Liver (tissue), 3 donors: ENCODE data around the gene YY2.

Experiments
- ATF3 ChIP-seq: IDR thresholded peaks from 2 replicates; pipeline ENCODE4 v1.6.1; 2016; ENCODE audit warnings: antibody characterized with exemption
- CTCF ChIP-seq: fragments of 150-350 bp; IDR thresholded peaks from 2 replicates; pipeline ENCODE4 v1.5.1; 2017; ENCODE audit warnings: improper control_type of control experiment, low read depth, low read length; ENCODE audit not compliant: missing input control
- EGR1 ChIP-seq, 2 donors: IDR thresholded peaks; 2 replicates each; pipeline ENCODE4 v1.6.1; 2016 to 2018; ENCODE audit warnings: antibody characterized with exemption in 2 of 2, low read depth in 2 of 2
- JUND ChIP-seq, 2 donors: IDR thresholded peaks; 2 replicates each; pipeline ENCODE4 v1.6.1; 2016; ENCODE audit warnings: antibody characterized with exemption in 2 of 2
- MAX ChIP-seq: IDR thresholded peaks from 2 replicates; pipeline ENCODE4 v1.6.1; 2016; ENCODE audit warnings: antibody characterized with exemption
- NR2F2 ChIP-seq: IDR thresholded peaks from 2 replicates; pipeline ENCODE4 v1.6.1; 2016; ENCODE audit warnings: antibody characterized with exemption
- RAD21 ChIP-seq, 2 donors: IDR thresholded peaks; 2 replicates each; pipeline ENCODE4 v1.6.1; 2016; ENCODE audit warnings: antibody characterized with exemption in 2 of 2, mild to moderate bottlenecking in 2 of 2
- RXRA ChIP-seq, 2 donors: IDR thresholded peaks; 2 replicates each; pipeline ENCODE4 v1.6.1; 2017 to 2018; ENCODE audit warnings: antibody characterized with exemption in 2 of 2, mild to moderate bottlenecking in 1 of 2
- SP1 ChIP-seq: IDR thresholded peaks from 2 replicates; pipeline ENCODE4 v1.6.1; 2018; ENCODE audit warnings: antibody characterized with exemption, mild to moderate bottlenecking
- TAF1 ChIP-seq: conservative IDR thresholded peaks from 2 replicates; pipeline ENCODE4 v1.6.1; 2016; ENCODE audit warnings: antibody characterized with exemption, mild to moderate bottlenecking
- YY1 ChIP-seq: IDR thresholded peaks from 2 replicates; pipeline ENCODE4 v1.6.1; 2016; ENCODE audit warnings: antibody characterized with exemption, mild to moderate bottlenecking
- ZBTB33 ChIP-seq: IDR thresholded peaks from 2 replicates; pipeline ENCODE4 v1.6.1; 2016; ENCODE audit warnings: antibody characterized with exemption
- donor health status: healthy.
- donor health status: healthy.

- TF ChIP-seq CTCF (no peak), TAF1 (no peak), MAX (no peak), EGR1 (IDR thresholded peaks at IDR 0.05; ENCODE audit: low read depth in 2 of 2) (no peak), RAD21 (IDR thresholded peaks at IDR 0.05) (no peak), YY1 (no peak), NR2F2 (no peak), SP1 (no peak), ATF3 (no peak), JUND (IDR thresholded peaks at IDR 0.05) (no peak), RXRA (IDR thresholded peaks at IDR 0.05) (no peak), ZBTB33 (no peak)
Observed at GRCh38 chrX:21853578-21853977, 2.2 kb upstream of the YY2 start.
